ENCODE data around the gene PNPO.

DNA sequence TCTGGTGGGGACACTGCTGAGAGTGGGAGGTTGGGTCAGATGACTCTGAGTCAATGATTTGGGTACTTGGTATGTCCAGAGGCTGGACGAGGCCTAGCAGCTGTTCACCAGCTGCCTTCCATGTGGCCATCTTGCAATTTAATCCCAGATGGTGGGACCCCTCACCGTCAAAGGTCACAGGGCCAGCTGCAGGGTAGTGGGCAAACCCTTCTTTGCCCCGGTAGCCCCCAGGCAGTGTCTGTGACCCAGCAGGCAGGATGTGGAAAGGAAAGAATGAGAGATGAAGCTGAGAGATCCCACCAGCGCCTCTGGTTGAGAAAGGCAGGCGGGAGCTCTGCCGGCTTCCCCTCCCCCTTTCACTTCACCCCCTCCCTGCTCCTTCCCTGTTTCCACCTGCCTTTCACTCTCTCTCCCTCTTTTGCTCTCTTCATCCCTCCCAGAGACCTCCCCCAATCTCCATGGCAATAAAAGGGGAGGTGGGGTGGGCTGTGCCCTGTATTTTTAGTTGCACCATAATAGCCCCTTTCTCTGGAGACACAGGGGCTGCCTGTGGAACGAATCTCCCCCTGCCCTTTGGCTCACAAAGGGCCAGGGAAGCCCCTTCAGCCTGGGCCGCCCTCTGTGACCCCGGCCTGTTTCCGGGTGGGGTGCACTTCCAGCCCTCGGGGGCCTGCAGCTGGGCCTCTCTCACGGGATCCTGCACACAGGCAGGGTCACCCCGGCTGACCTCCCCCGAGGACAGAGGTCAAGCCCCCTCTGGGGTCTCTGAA, 49.8 kb downstream of the PNPO start:
- TF ChIP-seq, protein P1, sequence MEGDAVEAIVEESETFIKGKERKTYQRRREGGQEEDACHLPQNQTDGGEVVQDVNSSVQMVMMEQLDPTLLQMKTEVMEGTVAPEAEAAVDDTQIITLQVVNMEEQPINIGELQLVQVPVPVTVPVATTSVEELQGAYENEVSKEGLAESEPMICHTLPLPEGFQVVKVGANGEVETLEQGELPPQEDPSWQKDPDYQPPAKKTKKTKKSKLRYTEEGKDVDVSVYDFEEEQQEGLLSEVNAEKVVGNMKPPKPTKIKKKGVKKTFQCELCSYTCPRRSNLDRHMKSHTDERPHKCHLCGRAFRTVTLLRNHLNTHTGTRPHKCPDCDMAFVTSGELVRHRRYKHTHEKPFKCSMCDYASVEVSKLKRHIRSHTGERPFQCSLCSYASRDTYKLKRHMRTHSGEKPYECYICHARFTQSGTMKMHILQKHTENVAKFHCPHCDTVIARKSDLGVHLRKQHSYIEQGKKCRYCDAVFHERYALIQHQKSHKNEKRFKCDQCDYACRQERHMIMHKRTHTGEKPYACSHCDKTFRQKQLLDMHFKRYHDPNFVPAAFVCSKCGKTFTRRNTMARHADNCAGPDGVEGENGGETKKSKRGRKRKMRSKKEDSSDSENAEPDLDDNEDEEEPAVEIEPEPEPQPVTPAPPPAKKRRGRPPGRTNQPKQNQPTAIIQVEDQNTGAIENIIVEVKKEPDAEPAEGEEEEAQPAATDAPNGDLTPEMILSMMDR (IDR thresholded peaks at IDR 0.05), result no peak
- TF ChIP-seq POLR2A (IDR thresholded peaks at IDR 0.05) (no peak), POLR2AphosphoS5 (IDR thresholded peaks at IDR 0.05) (no peak)
